Measurements from ENCODE around the gene KIF3A. TPM values are rescaled to one million over a fixed set of nuclear protein-coding genes. Genes with fewer than 3 reads are reported as not detected.

KIF3A gene
- total and polyA plus RNA-seq, 2 of the 8 experiments (the other 6 are each of a cell fraction or from before 2014, with no cell fraction given) = 3.1 to 13.1 TPM

DNA sequence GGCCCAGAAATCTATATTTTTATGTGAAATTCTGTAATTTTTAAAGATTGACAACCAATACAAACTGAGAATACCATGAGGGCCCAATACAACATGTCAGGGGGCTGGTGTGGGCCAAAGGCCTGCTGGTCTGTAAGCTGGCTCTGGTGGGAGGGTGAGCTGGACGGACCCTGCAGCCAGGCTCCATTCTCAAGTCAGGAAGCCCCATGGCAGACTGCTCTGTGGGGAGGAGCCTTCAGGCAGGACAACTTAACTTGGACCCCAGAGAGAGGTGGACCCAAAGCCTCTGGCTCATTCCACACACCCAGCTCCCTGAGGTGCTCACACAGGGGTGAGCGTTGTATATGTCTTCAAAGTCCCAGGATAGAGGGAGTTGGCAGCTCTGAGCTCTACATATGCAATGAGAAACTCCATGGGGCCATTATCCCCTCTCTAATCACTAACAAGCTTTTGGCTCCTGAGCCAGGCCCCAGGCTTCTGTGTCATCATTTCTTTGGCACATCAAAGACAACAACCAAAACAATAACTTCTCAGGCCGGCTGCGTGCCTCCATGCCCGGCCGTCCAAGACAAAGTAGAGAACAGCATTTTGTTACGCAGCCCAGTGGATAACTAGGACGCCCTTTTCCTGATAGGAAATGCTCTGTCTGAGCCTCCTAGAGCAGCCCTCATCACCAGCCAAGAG lies 33.3 kb upstream of the KIF3A start (continued):
- TF ChIP-seq JUND (IDR thresholded peaks at IDR 0.05; ENCODE audit: low read length) = no peak
